Stimulated activated CD4-positive, alpha-beta T cell treated with anti-CD3 and anti-CD28 coated beads, Interleukin-4, amount 100 ng/mL, for 1 hour (primary cell): ENCODE data around the gene RAB12.

ENCODE experiments used
- DNase-seq: peaks from one replicate; pipeline ENCODE4 v3.0.0-alpha.2; 2020

The RAB12 gene

GRCh38 chr18:8685914-8686216 lies 76.6 kb downstream of the RAB12 start:
- no peak for DNase-seq

- no peak for DNase-seq
Observed at GRCh38 chr18:8686611-8687010, 77.4 kb downstream of the RAB12 start.

GRCh38 chr18:8688216-8688800 lies 79.1 kb downstream of the RAB12 start:
- no peak for DNase-seq

GRCh38 chr18:8688816-8689215 lies 79.6 kb downstream of the RAB12 start:
- no peak for DNase-seq
